Measurements from ENCODE around the gene RAMP1.

DNA sequence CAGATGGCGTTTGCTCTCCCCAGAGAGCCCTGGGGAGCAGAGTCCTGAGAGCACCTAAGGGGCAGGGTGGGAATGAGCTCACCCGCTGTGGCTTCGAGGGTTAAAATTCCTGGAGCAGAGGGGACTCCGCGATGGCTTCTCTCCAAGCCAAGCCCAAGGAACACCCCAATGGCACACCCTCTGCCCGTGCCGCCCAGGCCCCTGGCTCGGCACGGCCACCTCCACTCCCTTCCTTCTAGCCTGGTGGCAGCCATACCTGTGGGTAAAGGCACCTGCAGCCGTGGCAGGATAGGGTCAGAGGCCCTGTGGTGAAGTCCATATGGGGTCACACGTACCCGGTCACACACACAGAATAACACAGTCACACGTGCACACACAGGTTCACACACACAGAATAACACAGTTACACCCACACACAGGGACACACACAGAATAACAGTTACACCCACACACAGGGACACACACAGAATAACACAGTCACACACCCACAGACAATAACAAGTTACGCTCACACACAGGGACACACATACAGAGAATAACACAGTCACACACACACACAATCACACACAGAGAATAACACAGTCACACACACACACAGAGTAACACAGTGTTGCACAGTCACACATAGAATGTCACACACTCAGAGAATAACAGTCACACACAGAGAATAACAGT is 50.5 kb downstream of the RAMP1 start:
- TF ChIP-seq, protein P1, sequence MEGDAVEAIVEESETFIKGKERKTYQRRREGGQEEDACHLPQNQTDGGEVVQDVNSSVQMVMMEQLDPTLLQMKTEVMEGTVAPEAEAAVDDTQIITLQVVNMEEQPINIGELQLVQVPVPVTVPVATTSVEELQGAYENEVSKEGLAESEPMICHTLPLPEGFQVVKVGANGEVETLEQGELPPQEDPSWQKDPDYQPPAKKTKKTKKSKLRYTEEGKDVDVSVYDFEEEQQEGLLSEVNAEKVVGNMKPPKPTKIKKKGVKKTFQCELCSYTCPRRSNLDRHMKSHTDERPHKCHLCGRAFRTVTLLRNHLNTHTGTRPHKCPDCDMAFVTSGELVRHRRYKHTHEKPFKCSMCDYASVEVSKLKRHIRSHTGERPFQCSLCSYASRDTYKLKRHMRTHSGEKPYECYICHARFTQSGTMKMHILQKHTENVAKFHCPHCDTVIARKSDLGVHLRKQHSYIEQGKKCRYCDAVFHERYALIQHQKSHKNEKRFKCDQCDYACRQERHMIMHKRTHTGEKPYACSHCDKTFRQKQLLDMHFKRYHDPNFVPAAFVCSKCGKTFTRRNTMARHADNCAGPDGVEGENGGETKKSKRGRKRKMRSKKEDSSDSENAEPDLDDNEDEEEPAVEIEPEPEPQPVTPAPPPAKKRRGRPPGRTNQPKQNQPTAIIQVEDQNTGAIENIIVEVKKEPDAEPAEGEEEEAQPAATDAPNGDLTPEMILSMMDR (IDR thresholded peaks at IDR 0.05; ENCODE audit: low read length), result no peak
- TF ChIP-seq EZH2 (IDR thresholded peaks at IDR 0.05; ENCODE audit: borderline replicate concordance, low read length), result no peak

Measured in OCI-LY1 (cell line).